Gastroesophageal sphincter (tissue), 3 donors: ENCODE measurements around the gene ITGAE.

ENCODE experiments used
- EP300 ChIP-seq: sonication (generic); formaldehyde crosslinking; IDR thresholded peaks from one replicate; pipeline ENCODE4 v1.6.1; 2017; ENCODE audit warnings: antibody characterized with exemption, mild to moderate bottlenecking
- POLR2A ChIP-seq, 2 donors: fragments of 450-650 bp; IDR thresholded peaks; one replicate each; pipeline ENCODE4 v1.6.1; 2017; ENCODE audit warnings: antibody characterized with exemption in 2 of 2, mild to moderate bottlenecking in 2 of 2, moderate library complexity in 1 of 2
- TF ChIP-seq, protein P1 (sequence below), 4 experiments: fragments of 200-600 bp in 2 of 4; fragments of 450-650 bp in 2 of 4; sonication (generic) in 1 of 4; IDR thresholded peaks; one replicate each; pipeline ENCODE4 v1.5.1; 2017 to 2019; ENCODE audit warnings: antibody characterized with exemption in 4 of 4, mild to moderate bottlenecking in 2 of 4, moderate library complexity in 2 of 4

DNA sequence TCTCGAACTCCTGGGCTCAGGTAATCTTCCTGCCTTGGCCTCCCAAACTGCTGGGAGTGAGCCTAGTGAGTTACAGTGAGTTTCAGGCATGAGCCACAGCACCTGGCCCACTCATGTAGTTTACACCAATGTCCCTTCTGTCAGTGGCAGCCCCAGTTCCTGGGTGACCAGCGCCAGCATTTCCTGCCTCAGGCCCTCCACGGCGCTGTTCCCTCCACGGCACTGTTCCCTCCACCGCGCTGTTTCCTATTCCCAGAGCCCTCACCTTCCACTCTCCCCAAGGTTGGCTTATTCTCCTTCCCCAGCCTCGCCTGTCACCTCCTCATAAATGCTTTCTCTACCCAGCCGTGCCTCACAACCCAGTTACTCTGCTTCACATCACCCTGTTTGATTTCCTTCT is 32.6 kb downstream of the ITGAE start:
- TF ChIP-seq, protein P1, sequence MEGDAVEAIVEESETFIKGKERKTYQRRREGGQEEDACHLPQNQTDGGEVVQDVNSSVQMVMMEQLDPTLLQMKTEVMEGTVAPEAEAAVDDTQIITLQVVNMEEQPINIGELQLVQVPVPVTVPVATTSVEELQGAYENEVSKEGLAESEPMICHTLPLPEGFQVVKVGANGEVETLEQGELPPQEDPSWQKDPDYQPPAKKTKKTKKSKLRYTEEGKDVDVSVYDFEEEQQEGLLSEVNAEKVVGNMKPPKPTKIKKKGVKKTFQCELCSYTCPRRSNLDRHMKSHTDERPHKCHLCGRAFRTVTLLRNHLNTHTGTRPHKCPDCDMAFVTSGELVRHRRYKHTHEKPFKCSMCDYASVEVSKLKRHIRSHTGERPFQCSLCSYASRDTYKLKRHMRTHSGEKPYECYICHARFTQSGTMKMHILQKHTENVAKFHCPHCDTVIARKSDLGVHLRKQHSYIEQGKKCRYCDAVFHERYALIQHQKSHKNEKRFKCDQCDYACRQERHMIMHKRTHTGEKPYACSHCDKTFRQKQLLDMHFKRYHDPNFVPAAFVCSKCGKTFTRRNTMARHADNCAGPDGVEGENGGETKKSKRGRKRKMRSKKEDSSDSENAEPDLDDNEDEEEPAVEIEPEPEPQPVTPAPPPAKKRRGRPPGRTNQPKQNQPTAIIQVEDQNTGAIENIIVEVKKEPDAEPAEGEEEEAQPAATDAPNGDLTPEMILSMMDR (IDR thresholded peaks at IDR 0.05) = no peak
- TF ChIP-seq EP300 (no peak), POLR2A (IDR thresholded peaks at IDR 0.05) (no peak)
